ENCODE results near the gene ABHD12. TPM values are rescaled to one million over a fixed set of nuclear protein-coding genes. Genes with fewer than 3 reads are reported as not detected.
"Not testable (repeated sequence)": the region's sequence is repeated elsewhere in the genome, so short reads cannot be mapped to it uniquely, and the experiment has no call there.

ABHD12 gene
- polyA plus RNA-seq, 1 experiment: 25.0 TPM

DNA sequence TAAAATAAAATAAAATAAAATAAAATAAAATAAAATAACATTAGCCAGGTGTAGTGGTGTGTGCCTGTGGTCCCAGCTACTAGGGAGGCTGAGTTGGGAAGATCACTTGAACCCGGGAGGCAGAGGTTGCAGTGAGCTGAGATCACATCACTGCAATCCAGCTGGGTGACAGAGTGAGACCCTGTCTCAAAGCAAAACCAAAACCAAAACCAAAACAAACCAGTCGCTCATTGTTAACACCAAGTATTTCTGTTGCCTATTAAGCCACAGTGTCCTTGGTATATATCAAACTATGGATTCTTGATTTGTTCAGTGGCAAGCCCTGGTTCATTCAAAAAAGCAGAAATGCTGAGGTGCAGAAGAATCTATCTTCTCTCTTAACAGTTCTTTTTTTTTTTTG, 77.0 kb downstream of the ABHD12 start:
- ChIA-PET CTCF (no interaction called here), POLR2A (no interaction called here)
- Histone ChIP-seq H3K4me3 (ENCODE audit: low read depth, low read length) (no peak overlapping the region), H3K27me3 (ENCODE audit: control insufficient read depth, insufficient read depth, low read length) (no peaks in the 10 kb centered on the region), H3K36me3 (ENCODE audit: control insufficient read depth, insufficient read depth, low read length) (peaks cover 2% of the 10 kb centered on the region; the same call in 1 of the 2 replicates)
- TF ChIP-seq, protein P1, sequence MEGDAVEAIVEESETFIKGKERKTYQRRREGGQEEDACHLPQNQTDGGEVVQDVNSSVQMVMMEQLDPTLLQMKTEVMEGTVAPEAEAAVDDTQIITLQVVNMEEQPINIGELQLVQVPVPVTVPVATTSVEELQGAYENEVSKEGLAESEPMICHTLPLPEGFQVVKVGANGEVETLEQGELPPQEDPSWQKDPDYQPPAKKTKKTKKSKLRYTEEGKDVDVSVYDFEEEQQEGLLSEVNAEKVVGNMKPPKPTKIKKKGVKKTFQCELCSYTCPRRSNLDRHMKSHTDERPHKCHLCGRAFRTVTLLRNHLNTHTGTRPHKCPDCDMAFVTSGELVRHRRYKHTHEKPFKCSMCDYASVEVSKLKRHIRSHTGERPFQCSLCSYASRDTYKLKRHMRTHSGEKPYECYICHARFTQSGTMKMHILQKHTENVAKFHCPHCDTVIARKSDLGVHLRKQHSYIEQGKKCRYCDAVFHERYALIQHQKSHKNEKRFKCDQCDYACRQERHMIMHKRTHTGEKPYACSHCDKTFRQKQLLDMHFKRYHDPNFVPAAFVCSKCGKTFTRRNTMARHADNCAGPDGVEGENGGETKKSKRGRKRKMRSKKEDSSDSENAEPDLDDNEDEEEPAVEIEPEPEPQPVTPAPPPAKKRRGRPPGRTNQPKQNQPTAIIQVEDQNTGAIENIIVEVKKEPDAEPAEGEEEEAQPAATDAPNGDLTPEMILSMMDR (IDR thresholded peaks at IDR 0.05; ENCODE audit: insufficient read depth, low read depth, low read length): no peak
- no peak for DNase-seq (ENCODE audit: low read depth)

DNA sequence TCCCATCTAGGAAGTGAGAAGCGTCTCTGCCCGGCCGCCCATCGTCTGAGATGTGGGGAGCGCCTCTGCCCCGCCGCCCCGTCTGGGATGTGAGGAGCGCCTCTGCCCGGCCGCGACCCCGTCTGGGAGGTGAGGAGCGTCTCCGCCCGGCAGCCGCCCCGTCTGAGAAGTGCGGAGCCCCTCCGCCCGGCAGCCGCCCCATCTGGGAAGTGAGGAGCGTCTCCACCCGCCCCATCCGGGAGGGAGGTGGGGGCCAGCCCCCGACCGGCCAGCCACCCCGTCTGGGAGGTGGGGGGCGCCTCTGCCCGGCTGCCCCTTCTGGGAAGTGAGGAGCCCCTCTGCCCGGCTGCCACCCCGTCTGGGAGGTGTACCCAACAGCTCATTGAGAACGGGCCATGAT, 77.9 kb downstream of the ABHD12 start:
- H3K36me3 ChIP-seq (ENCODE audit: control insufficient read depth, insufficient read depth, low read length); DNase-seq (ENCODE audit: low read depth); H3K4me3 ChIP-seq (ENCODE audit: low read depth, low read length); POLR2A ChIA-PET; H3K27me3 ChIP-seq (ENCODE audit: control insufficient read depth, insufficient read depth, low read length): not testable (repeated sequence)
- CTCF ChIA-PET: interaction anchor here (2.3 kb wide), 1 partner anchor 13 kb away, joined by 5 read pairs; no protein-coding TSS in a partner anchor

DNA sequence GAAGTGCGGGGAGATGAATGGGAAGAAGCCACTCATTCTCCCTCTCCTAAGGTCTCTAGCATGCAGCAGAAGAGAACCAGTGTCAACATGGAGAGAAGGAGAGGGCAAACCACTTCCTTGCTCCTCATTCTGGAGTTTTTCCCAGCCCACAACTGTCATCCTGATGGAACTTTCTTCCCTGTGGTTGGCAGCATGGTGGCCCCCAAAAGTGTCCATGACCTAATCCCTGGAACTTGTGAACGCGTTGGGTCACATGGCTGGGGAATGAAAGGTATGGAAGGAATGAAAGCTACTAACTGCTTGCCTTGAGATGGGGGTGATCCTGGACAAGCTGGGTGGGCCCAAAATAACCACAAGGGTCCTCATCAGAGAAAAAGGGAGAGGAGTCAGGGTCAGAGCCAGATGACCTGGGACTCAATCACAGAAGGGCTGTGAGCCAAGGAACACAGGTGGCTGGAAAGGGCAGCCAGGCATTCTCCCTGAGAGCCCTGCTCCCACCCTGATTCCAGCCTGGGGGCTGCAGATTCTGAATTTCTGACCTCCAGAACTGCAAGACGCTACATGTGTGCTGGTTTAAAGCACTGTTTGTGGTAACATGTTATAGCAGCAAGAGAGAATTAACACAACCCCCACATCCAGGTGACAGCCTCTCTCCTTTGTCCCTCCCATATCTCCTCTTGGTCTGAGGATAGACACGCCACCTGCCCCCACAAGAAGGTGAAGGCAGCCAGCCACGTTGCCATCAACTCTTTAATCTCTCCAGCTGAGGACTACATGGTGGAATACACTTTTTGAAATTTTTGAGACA, 79.5 kb downstream of the ABHD12 start:
- TF ChIP-seq, protein P1 (IDR thresholded peaks at IDR 0.05; ENCODE audit: insufficient read depth, low read depth, low read length): no peak
- POLR2A ChIA-PET: interaction anchor here (0.7 kb wide), 1 partner anchor 8 kb away, joined by 3 read pairs; no protein-coding TSS in a partner anchor
- peaks cover 4% of the 10 kb centered on the region; the same call in 1 of the 2 replicates for H3K36me3 ChIP-seq (ENCODE audit: control insufficient read depth, insufficient read depth, low read length)
- no peaks in the 10 kb centered on the region for H3K27me3 ChIP-seq (ENCODE audit: control insufficient read depth, insufficient read depth, low read length)
- CTCF ChIA-PET: interaction anchor here (0.6 to 4.5 kb wide), 6 partner anchors 11 to 88 kb away, joined by 3 to 24 read pairs (median 4); no protein-coding TSS in a partner anchor
- peak; percentile 80 for DNase-seq (ENCODE audit: low read depth)
- peak overlapping the region; percentile 31 for H3K4me3 ChIP-seq (ENCODE audit: low read depth, low read length)

DNA sequence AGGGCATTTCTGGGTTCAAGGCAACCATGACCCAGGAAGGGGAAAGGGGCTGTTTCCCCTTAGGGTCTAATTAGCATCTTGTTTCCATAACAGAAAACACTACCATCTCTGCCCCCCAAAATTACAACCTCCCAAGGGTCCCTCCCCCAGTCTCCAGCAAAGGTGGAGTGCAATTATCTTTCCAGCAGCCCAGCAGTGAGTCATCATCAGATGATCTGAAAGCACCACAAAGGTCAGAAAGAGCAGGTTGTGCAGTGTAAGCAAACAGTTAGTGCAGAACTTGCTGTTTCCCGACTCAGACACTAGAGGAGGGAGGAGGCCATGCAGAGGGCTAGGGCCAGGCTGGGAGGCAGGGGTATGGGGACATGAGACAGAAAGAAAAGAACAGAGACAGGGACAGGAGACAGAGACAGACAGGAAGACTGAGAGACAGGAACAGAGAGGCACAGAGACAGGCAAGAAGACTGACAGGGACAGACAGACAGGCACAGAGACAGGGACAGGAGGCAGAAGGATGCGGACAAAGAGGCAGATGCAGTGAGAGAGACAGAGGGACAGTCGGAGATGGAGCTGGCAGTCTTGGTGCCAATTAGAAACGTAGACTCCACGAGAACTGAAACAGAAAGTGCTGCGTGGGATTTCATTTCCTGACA, 80.2 kb downstream of the ABHD12 start:
- DNase-seq (ENCODE audit: low read depth): peak; percentile 70
- ChIA-PET CTCF (interaction anchor here (1.2 to 4.5 kb wide), 7 partner anchors 11 to 88 kb away, joined by 3 to 24 read pairs (median 5); no protein-coding TSS in a partner anchor), POLR2A (interaction anchor here (0.6 kb wide), 1 partner anchor 113 kb away, joined by 4 read pairs; no protein-coding TSS in a partner anchor)
- no peaks in the 10 kb centered on the region for H3K27me3 ChIP-seq (ENCODE audit: control insufficient read depth, insufficient read depth, low read length)
- peaks cover 4% of the 10 kb centered on the region; the same call in 1 of the 2 replicates for H3K36me3 ChIP-seq (ENCODE audit: control insufficient read depth, insufficient read depth, low read length)
- peak overlapping the region; percentile 31 for H3K4me3 ChIP-seq (ENCODE audit: low read depth, low read length)
- TF ChIP-seq, protein P1 (IDR thresholded peaks at IDR 0.05; ENCODE audit: insufficient read depth, low read depth, low read length): peak; percentile 88

DNA sequence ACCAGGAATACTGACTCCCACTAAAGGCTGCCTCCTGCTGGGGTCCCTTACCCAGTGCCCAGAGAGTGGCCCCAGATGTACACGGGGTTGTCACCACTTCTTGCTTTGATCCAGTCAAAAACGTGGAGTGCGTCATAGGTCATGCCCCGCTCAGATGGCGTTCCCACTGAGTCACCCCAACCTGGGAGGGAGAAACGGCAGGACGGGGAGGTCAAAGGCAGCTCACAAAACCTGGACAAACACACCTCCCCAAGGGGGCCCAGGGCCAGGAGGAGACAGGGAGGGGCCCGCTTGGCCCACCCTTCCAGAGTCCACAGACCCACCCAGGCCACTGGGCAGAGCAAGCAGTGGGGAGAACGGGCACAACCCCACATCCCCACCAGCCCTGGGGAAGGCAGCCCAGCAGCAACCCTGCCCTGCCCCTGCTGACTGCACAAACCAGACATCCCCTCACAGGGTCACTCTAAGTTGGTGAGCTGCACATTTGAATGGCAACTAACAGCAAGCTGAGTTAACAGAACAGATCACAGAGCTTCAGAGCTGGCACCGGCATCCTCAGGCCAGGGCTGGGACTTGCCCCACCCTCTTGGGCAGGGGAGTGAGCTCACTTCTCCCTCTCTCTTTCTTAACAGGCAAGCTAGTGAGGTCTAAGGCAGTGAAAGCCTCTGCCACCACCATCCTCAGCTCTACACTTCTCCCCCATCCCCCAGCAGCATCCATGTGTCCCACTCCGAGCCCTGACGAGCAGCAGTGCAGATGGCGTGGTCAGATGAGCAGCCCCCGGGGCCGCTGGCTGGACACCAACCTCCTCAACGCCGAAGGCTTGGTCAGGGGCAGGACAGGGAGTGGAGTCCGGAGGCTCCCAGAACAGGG, 81.0 kb downstream of the ABHD12 start:
- Histone ChIP-seq H3K36me3 (ENCODE audit: control insufficient read depth, insufficient read depth, low read length) (peaks cover 4% of the 10 kb centered on the region; the same call in 1 of the 2 replicates), H3K27me3 (ENCODE audit: control insufficient read depth, insufficient read depth, low read length) (no peaks in the 10 kb centered on the region), H3K4me3 (ENCODE audit: low read depth, low read length) (no peak overlapping the region; the same call in 1 of the 2 replicates)
- ChIA-PET POLR2A (interaction anchor here (0.6 kb wide), 1 partner anchor 114 kb away, joined by 4 read pairs; no protein-coding TSS in a partner anchor), CTCF (interaction anchor here (1.0 to 4.5 kb wide), 5 partner anchors 13 to 89 kb away, joined by 3 to 24 read pairs (median 5); no protein-coding TSS in a partner anchor)
- TF ChIP-seq, protein P1 (IDR thresholded peaks at IDR 0.05; ENCODE audit: insufficient read depth, low read depth, low read length): no peak
- peak; percentile 56 for DNase-seq (ENCODE audit: low read depth)

All from BJ (cell line).